Measurements from ENCODE around the gene MRPS27.

The MRPS27 gene

DNA sequence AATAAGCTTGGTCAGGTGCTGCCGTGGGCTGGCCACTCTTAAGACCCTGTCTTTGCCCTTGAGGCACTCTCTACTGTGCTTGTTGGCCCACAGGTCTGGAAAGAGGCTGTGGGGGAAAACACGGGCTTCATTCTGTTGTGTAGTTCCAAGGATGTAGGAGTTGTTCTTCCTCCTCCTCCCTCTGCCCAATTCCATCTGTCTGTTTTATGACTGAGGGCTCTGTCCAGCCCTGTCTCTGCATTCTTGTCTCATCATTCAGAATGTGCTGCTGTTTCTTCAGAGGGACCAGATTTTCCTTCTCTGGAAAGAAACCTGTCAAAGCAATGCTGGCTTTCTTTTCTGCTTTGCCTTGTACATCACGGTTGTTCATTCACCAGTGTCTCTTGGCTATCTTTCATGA lies 128.6 kb downstream of the MRPS27 start:
- no peak for DNase-seq (ENCODE audit: low read depth in 1 of 2, low spot score in 1 of 2)
- Histone ChIP-seq H3K27ac (replicated peaks) (no peak overlapping the region), H3K4me3 (replicated peaks; ENCODE audit: insufficient read depth, low read length) (no peak overlapping the region), H3K27me3 (ENCODE audit: insufficient read depth, poor library complexity, severe bottlenecking) (no peaks in the 10 kb centered on the region)
- TF ChIP-seq POLR2AphosphoS5 (IDR thresholded peaks at IDR 0.05; ENCODE audit: low read depth) (no peak), SPI1 (IDR thresholded peaks at IDR 0.05; ENCODE audit: borderline replicate concordance, low read depth) (no peak), GABPA (IDR thresholded peaks at IDR 0.05; ENCODE audit: low read depth) (no peak), CTCF (IDR thresholded peaks at IDR 0.05; ENCODE audit: insufficient read depth, low read length) (no peak)
- TF ChIP-seq, protein P1, sequence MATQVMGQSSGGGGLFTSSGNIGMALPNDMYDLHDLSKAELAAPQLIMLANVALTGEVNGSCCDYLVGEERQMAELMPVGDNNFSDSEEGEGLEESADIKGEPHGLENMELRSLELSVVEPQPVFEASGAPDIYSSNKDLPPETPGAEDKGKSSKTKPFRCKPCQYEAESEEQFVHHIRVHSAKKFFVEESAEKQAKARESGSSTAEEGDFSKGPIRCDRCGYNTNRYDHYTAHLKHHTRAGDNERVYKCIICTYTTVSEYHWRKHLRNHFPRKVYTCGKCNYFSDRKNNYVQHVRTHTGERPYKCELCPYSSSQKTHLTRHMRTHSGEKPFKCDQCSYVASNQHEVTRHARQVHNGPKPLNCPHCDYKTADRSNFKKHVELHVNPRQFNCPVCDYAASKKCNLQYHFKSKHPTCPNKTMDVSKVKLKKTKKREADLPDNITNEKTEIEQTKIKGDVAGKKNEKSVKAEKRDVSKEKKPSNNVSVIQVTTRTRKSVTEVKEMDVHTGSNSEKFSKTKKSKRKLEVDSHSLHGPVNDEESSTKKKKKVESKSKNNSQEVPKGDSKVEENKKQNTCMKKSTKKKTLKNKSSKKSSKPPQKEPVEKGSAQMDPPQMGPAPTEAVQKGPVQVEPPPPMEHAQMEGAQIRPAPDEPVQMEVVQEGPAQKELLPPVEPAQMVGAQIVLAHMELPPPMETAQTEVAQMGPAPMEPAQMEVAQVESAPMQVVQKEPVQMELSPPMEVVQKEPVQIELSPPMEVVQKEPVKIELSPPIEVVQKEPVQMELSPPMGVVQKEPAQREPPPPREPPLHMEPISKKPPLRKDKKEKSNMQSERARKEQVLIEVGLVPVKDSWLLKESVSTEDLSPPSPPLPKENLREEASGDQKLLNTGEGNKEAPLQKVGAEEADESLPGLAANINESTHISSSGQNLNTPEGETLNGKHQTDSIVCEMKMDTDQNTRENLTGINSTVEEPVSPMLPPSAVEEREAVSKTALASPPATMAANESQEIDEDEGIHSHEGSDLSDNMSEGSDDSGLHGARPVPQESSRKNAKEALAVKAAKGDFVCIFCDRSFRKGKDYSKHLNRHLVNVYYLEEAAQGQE (IDR thresholded peaks at IDR 0.05; ENCODE audit: insufficient replicate concordance, low read depth) = no peak

DNA sequence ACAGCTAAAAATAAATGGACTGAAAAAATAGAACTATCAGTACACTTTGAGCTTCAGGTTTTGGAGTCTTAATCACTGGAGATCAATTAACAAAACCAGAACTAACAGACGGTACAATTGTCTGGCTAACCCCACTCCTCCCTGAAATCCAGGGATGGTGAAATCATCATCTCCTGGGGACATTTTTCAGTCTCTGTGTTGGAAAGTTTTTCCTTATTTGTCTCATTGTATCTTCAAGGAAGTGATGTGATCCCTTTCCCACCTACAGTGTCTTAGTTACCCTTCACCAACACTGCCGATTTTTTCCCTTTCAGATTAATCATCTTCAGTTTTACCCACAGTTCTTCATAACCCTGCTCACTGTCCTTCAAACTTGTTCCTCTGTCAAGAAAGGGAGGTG lies 130.9 kb downstream of the MRPS27 start:
- H3K27me3 ChIP-seq (ENCODE audit: insufficient read depth, poor library complexity, severe bottlenecking) = no peaks in the 10 kb centered on the region
- DNase-seq (ENCODE audit: low read depth in 1 of 2, low spot score in 1 of 2) = no peak
- TF ChIP-seq POLR2AphosphoS5 (IDR thresholded peaks at IDR 0.05; ENCODE audit: low read depth) (no peak), GABPA (IDR thresholded peaks at IDR 0.05; ENCODE audit: low read depth) (no peak), SPI1 (IDR thresholded peaks at IDR 0.05; ENCODE audit: borderline replicate concordance, low read depth) (no peak), CTCF (IDR thresholded peaks at IDR 0.05; ENCODE audit: insufficient read depth, low read length) (no peak)
- TF ChIP-seq, protein P1 (IDR thresholded peaks at IDR 0.05; ENCODE audit: insufficient replicate concordance, low read depth) = no peak
- H3K27ac ChIP-seq (replicated peaks) = no peak overlapping the region
- no peak overlapping the region for H3K4me3 ChIP-seq (replicated peaks; ENCODE audit: insufficient read depth, low read length)

DNA sequence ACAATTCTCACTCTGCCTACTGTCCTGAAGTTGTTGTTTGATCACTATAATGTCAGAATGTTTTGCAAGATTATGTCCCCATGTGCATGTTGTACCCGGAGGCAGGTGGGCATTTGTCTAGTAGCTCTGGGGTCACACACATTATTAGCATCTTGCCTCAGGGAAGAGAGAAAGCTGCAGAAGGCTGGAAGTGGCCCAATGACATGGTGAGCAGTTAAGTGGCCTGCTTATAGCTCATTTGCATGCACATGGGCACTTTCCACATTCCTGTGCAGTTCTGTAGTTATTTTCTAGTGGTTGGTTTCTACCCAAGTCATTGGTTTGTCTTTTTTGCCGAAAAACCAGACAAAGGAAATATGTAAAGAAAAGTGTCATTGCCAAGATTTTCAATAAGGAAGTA lies 131.9 kb downstream of the MRPS27 start:
- DNase-seq (ENCODE audit: low read depth in 1 of 2, low spot score in 1 of 2) = no peak
- TF ChIP-seq, protein P1 (IDR thresholded peaks at IDR 0.05; ENCODE audit: insufficient replicate concordance, low read depth) = no peak
- no peak for TF ChIP-seq CTCF (IDR thresholded peaks at IDR 0.05; ENCODE audit: insufficient read depth, low read length)
- no peak overlapping the region for H3K4me3 ChIP-seq (replicated peaks; ENCODE audit: insufficient read depth, low read length)
- H3K27me3 ChIP-seq (ENCODE audit: insufficient read depth, poor library complexity, severe bottlenecking) = no peaks in the 10 kb centered on the region
- no peak overlapping the region for H3K27ac ChIP-seq (replicated peaks)
